ENCODE measurements around the gene OPCML.

- TF ChIP-seq, protein P1, sequence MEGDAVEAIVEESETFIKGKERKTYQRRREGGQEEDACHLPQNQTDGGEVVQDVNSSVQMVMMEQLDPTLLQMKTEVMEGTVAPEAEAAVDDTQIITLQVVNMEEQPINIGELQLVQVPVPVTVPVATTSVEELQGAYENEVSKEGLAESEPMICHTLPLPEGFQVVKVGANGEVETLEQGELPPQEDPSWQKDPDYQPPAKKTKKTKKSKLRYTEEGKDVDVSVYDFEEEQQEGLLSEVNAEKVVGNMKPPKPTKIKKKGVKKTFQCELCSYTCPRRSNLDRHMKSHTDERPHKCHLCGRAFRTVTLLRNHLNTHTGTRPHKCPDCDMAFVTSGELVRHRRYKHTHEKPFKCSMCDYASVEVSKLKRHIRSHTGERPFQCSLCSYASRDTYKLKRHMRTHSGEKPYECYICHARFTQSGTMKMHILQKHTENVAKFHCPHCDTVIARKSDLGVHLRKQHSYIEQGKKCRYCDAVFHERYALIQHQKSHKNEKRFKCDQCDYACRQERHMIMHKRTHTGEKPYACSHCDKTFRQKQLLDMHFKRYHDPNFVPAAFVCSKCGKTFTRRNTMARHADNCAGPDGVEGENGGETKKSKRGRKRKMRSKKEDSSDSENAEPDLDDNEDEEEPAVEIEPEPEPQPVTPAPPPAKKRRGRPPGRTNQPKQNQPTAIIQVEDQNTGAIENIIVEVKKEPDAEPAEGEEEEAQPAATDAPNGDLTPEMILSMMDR (conservative IDR thresholded peaks at IDR 0.05; ENCODE audit: low read length): no peak
- no peak for TF ChIP-seq EZH2phosphoT487 (IDR thresholded peaks at IDR 0.05; ENCODE audit: borderline replicate concordance)
Measured at GRCh38 chr11:132770829-132771530, 761.3 kb downstream of the OPCML start.
